GM06990 (cell line): ENCODE data around the gene TBC1D21.

Experiments
- DNase-seq: peaks from one replicate; pipeline ENCODE4 v3.0.0-alpha.2; 2011; ENCODE audit not compliant: insufficient read length; ENCODE audit errors: extremely low read depth
- H3K27me3 ChIP-seq: replicated peaks from 2 replicates; pipeline ENCODE4 v1.6.0; 2011; ENCODE audit warnings: low read length; ENCODE audit not compliant: control insufficient read depth, insufficient read depth
- H3K36me3 ChIP-seq: 2 replicates; pipeline ENCODE4 v1.5.1; 2011; ENCODE audit warnings: low read length; ENCODE audit not compliant: control insufficient read depth, insufficient read depth
- H3K4me3 ChIP-seq: replicated peaks from 2 replicates; pipeline ENCODE4 v1.5.1; 2011; ENCODE audit warnings: low read depth, mild to moderate bottlenecking, control low read depth, low read length
- TF ChIP-seq, protein P1 (sequence below): IDR thresholded peaks from 2 replicates; pipeline ENCODE4 v1.5.1; 2011; ENCODE audit warnings: low read length, control low read depth, mild to moderate bottlenecking, inconsistent platforms; ENCODE audit not compliant: insufficient read depth, poor library complexity, severe bottlenecking

The TBC1D21 gene

DNA sequence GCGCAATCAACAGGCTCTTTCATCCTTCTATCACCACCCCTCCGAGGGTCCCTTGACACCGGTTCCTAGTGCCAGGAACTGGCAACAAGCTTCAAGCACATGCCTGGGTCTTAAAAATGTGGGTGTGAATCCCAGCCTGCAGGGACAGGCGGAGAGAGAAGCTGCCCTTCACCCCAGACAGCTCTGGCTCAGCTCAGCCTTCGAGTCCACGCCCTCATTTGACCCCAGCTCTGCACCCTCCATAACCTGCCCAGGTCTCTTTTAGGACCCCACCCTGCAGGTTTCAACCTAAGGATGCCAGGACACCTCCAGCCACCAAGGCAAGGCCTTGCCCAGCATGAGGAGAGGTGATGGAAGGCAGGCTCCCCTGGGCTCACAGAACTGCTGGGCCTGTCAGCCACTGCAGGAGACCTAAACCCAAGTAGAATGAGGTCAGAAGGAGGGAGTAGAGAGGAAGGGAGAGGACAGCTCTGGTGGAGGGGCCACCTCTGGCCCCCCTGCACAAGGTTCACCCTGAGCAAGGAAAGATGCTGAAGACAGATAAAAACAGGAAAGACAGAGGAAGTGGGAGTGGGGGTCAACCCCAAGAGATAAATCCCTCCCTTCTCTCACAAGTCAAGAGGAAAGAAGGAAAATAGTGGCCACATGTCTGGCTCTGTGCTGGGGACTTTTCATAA is 50.3 kb downstream of the TBC1D21 start:
- Histone ChIP-seq H3K36me3 (no peaks in the 10 kb centered on the region), H3K4me3 (no peak overlapping the region), H3K27me3 (peaks cover 1% of the 10 kb centered on the region; the same call in 1 of the 2 replicates)
- TF ChIP-seq, protein P1, sequence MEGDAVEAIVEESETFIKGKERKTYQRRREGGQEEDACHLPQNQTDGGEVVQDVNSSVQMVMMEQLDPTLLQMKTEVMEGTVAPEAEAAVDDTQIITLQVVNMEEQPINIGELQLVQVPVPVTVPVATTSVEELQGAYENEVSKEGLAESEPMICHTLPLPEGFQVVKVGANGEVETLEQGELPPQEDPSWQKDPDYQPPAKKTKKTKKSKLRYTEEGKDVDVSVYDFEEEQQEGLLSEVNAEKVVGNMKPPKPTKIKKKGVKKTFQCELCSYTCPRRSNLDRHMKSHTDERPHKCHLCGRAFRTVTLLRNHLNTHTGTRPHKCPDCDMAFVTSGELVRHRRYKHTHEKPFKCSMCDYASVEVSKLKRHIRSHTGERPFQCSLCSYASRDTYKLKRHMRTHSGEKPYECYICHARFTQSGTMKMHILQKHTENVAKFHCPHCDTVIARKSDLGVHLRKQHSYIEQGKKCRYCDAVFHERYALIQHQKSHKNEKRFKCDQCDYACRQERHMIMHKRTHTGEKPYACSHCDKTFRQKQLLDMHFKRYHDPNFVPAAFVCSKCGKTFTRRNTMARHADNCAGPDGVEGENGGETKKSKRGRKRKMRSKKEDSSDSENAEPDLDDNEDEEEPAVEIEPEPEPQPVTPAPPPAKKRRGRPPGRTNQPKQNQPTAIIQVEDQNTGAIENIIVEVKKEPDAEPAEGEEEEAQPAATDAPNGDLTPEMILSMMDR: no peak
- DNase-seq: no peak

DNA sequence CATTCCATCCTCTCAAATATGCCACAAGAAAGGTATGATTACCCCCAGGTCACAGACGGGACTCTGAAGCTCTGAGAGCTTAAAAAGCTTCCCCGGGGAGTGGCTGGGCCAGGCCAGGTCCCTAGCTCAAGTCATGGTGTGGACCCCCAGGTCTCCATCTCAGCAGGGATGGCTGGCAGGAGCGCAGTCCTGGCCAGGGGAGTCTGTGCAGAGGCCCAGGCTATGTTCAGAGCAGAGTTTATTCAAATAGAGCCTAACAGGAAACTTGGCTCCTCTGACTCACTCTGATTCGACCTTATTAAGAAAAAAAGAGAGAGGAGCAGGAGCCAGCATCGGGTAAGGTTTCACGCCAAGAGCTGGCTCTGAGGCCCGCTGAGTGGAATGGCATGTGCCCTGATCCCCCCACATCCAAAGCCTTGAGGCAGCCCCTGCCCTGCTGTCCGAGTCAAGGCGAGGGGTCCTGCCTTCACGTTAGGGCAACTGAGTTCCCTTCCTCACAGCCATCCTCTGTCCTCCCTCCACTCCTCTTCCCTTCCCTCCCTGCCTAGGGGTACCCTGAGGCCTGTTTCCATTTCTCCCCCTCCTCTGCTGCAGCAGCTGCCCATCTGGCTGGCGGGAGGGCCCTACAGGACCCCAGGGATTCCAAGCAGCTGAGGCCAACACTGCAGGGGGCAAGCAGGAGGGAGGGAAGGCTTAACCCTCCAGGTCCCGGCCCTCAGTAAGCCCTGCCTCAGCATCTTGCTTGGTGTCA is 51.0 kb downstream of the TBC1D21 start:
- H3K4me3 ChIP-seq: no peak overlapping the region
- H3K36me3 ChIP-seq: no peaks in the 10 kb centered on the region
- peaks cover 1% of the 10 kb centered on the region; the same call in 1 of the 2 replicates for H3K27me3 ChIP-seq
- DNase-seq: no peak
- TF ChIP-seq, protein P1: no peak

DNA sequence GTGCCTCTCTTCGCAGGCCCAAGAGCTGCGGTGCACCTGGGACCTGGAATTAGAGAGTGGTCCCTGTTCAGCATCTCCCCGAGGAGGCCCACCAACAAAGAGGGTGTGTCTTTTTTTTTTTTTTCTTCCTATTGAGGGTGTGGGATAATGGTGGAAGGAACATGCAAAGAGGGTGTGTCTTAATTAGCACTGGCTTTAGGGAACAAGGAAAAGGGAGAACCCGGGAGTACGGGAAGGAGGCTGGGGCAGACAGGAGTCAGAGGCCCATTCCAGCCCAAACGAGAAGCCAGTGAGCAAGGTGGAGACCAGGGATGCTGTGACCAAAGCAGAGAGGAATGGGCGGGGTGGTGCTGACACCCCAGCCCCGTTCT is 52.5 kb downstream of the TBC1D21 start:
- DNase-seq: no peak
- no peaks in the 10 kb centered on the region for H3K36me3 ChIP-seq
- TF ChIP-seq, protein P1: no peak
- peaks cover 1% of the 10 kb centered on the region for H3K27me3 ChIP-seq
- no peak overlapping the region for H3K4me3 ChIP-seq

DNA sequence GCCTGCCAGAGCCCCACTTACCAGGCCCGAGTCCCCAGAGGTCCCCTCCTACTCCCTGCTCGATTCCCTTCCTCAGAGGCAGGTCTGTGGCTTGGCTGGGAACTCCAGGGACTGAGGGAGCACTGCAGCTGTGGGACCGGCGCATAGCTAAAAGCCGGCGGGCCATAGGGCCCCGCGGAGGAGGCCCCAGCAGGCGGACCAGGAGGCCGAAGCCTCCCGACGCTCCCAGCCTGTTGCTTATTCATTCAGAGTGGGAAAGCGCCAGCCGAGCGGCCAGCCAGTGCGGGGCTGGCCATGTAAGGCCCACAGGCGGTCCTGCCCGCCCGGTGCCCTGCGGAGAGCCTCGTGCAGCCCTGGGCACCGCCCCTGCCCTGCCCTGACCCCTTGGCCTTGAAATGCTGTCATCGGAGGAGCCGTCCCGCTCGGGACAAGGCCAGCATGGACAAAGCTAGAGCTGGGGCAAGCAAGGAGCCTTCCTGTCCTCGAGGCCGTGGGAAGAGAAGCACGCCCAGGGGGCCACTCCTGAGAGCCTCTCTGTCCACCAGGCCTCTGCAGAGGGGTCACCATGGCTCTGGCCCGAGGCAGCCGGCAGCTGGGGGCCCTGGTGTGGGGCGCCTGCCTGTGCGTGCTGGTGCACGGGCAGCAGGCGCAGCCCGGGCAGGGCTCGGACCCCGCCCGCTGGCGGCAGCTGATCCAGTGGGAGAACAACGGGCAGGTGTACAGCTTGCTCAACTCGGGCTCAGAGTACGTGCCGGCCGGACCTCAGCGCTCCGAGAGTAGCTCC is 53.0 kb downstream of the TBC1D21 start, which contains the start of gene LOXL1:
Gene LOXL1 (plus strand): TSS at position 244 of the 784 bp plus-strand sequence. CDS start 322 bp downstream, at position 566.
- TF ChIP-seq, protein P1: no peak
- no peak within 1 kb of the TSS for H3K4me3 ChIP-seq
- no peak for DNase-seq
- H3K36me3 ChIP-seq: no peaks in the 10 kb centered on the region
- peaks cover 1% of the 10 kb centered on the region for H3K27me3 ChIP-seq

DNA sequence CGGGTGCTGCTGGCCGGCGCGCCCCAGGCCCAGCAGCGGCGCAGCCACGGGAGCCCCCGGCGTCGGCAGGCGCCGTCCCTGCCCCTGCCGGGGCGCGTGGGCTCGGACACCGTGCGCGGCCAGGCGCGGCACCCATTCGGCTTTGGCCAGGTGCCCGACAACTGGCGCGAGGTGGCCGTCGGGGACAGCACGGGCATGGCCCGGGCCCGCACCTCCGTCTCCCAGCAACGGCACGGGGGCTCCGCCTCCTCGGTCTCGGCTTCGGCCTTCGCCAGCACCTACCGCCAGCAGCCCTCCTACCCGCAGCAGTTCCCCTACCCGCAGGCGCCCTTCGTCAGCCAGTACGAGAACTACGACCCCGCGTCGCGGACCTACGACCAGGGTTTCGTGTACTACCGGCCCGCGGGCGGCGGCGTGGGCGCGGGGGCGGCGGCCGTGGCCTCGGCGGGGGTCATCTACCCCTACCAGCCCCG is 53.7 kb downstream of the TBC1D21 start:
- no peak for DNase-seq
- TF ChIP-seq, protein P1: no peak
- H3K27me3 ChIP-seq: peaks cover 1% of the 10 kb centered on the region
- H3K4me3 ChIP-seq: no peak overlapping the region
- H3K36me3 ChIP-seq: no peaks in the 10 kb centered on the region
